ENCODE measurements around the gene SERGEF.

- TF ChIP-seq CTCF (IDR thresholded peaks at IDR 0.05) (no peak), POLR2A (IDR thresholded peaks at IDR 0.05) (no peak)
Measured at GRCh38 chr11:17952487-17952886, 60.4 kb downstream of the SERGEF start.

All from heart left ventricle (tissue), 13 donors.